Kidney (tissue), 14 donors: ENCODE data around the gene PPEF2. TPM values are rescaled to one million over a fixed set of nuclear protein-coding genes. Genes with fewer than 3 reads are reported as not detected.

ENCODE experiments used
- DNase-seq, 5 donors: peaks; one replicate each; pipeline ENCODE4 v3.0.0-alpha.2; 2013 to 2020
- FAIRE-seq: peaks from 2 replicates; lab custom pipeline; 2012; peaks lifted over from hg19 to GRCh38; lab: Jason Lieb, UNC
- H3K27ac ChIP-seq, 2 donors: one replicate each; pipeline ENCODE4 v1.7.0; 2013; ENCODE audit warnings: low read depth in 2 of 2, low read length in 2 of 2, inconsistent platforms in 1 of 2
- H3K27me3 ChIP-seq: one replicate; pipeline ENCODE4 v1.7.1; 2013; ENCODE audit warnings: low read length, inconsistent platforms; ENCODE audit not compliant: control insufficient read depth, insufficient read depth
- H3K36me3 ChIP-seq, 3 donors: one replicate each; pipeline versions ENCODE4 v1.7.0 to v1.7.1; 2013; ENCODE audit warnings: low read length in 3 of 3, control low read depth in 1 of 3, inconsistent platforms in 1 of 3; ENCODE audit not compliant: insufficient read depth in 3 of 3, control insufficient read depth in 2 of 3
- H3K4me1 ChIP-seq, 3 donors: one replicate each; pipeline versions ENCODE4 v1.7.0 to v1.7.1; 2013; ENCODE audit warnings: low read length in 3 of 3, inconsistent platforms in 1 of 3, low read depth in 1 of 3; ENCODE audit not compliant: control insufficient read depth in 2 of 3, insufficient read depth in 2 of 3
- H3K4me3 ChIP-seq, 3 donors: one replicate each; pipeline versions ENCODE4 v1.7.0 to v1.8.1; 2013; ENCODE audit warnings: low read length in 3 of 3, control low read depth in 1 of 3, inconsistent platforms in 1 of 3
- H3K9ac ChIP-seq, 3 donors: one replicate each; pipeline versions ENCODE4 v1.7.0 to v1.7.1; 2013; ENCODE audit warnings: low read length in 3 of 3, control low read depth in 1 of 3, inconsistent platforms in 1 of 3
- H3K9me3 ChIP-seq, 3 donors: one replicate each; pipeline versions ENCODE4 v1.7.0 to v1.7.1; 2013; ENCODE audit warnings: low read length in 3 of 3, control low read depth in 1 of 3, inconsistent platforms in 1 of 3; ENCODE audit not compliant: control insufficient read depth in 2 of 3, insufficient read depth in 1 of 3
- CTCF ChIP-seq: IDR thresholded peaks from 3 replicates; pipeline ENCODE4 v1.5.1; 2012; ENCODE audit warnings: mild to moderate bottlenecking, moderate library complexity, borderline replicate concordance; ENCODE audit not compliant: insufficient read depth; ENCODE audit errors: extremely low read depth
- intact Hi-C: fragments of 100-400 bp; cut with DNase I; formaldehyde crosslinking; loops from one replicate; pipeline ENCODE4 v1.11.1; 2022
- polyA plus RNA-seq: library from polyadenylated mRNA; stranded (reverse); fragments of 350-450 nt; fragmentation: Illumina TruSeq; extraction: RNeasy Lipid Tissue Mini Kit (QIAGEN cat#74804); gene quantifications from one replicate; pipeline ENCODE4 v1.2.3, GENCODE V29; 2014; ENCODE audit warnings: low read depth, low replicate concordance; ENCODE audit not compliant: insufficient read depth
- total RNA-seq: library from RNA; stranded (reverse); fragmentation: NEBNext Ultra II Directional; extraction: Animal tissue kit (Norgen Biotek cat#: 25700); gene quantifications from one replicate; pipeline ENCODE4 v1.2.1, GENCODE V29; 2021
- donor health status: control.
- donor health status: control.
- donor health status: control.
- donor health status: control.
- donor health status: control.
- donor health status: DM: yes; HTN: yes; CAD: no.
- donor health status: Normal renal cell carcinoma (clear cell type).

Gene PPEF2
- total and polyA plus RNA-seq, 2 donors from 2014 or later, result not detected

GRCh38 chr4:75921910-75922309 is 19.7 kb upstream of the PPEF2 start:
- no peak overlapping the region for H3K27ac ChIP-seq
- H3K27me3 ChIP-seq, result no peaks in the 10 kb centered on the region
- H3K9me3 ChIP-seq, result no peaks in the 10 kb centered on the region
- intact Hi-C loops, result no loop called here
- H3K36me3 ChIP-seq, result peaks cover 0 to 8% (median 3%) of the 10 kb centered on the region in 3 donors
- no peak overlapping the region for H3K9ac ChIP-seq
- DNase-seq, result no peak
- no peak for TF ChIP-seq CTCF
- FAIRE-seq, result no peak
- H3K4me3 ChIP-seq, result no peak overlapping the region
- peaks cover 0 to 5% (median 0%) of the 10 kb centered on the region in 3 donors for H3K4me1 ChIP-seq

- Histone ChIP-seq H3K27ac (no peak overlapping the region), H3K9me3 (no peaks in the 10 kb centered on the region), H3K9ac (no peak overlapping the region), H3K4me1 (peaks cover 0 to 5% (median 0%) of the 10 kb centered on the region in 3 donors), H3K4me3 (no peak overlapping the region), H3K27me3 (no peaks in the 10 kb centered on the region), H3K36me3 (peaks cover 0 to 3% (median 3%) of the 10 kb centered on the region in 3 donors)
- DNase-seq (no peak), FAIRE-seq (no peak)
- TF ChIP-seq CTCF, result no peak
- intact Hi-C loops, result no loop called here
Measured at GRCh38 chr4:75920327-75920726, 18.1 kb upstream of the PPEF2 start.

- peaks cover 0 to 3% (median 3%) of the 10 kb centered on the region in 3 donors for H3K36me3 ChIP-seq
- peaks cover 0 to 5% (median 0%) of the 10 kb centered on the region in 3 donors for H3K4me1 ChIP-seq
- no peak for TF ChIP-seq CTCF
- H3K9ac ChIP-seq, result no peak overlapping the region
- intact Hi-C loops, result no loop called here
- H3K27me3 ChIP-seq, result no peaks in the 10 kb centered on the region
- no peak overlapping the region for H3K4me3 ChIP-seq
- FAIRE-seq (no peak), DNase-seq (no peak)
- H3K27ac ChIP-seq, result no peak overlapping the region
- no peaks in the 10 kb centered on the region for H3K9me3 ChIP-seq
Measured at GRCh38 chr4:75919920-75920319, 17.7 kb upstream of the PPEF2 start.
